Effector memory CD4-positive, alpha-beta T cell (primary cell): ENCODE data around the gene CSMD2.
"Not testable (repeated sequence)": the region's sequence is repeated elsewhere in the genome, so short reads cannot be mapped to it uniquely, and the experiment has no call there.

Source experiments
- DNase-seq, 3 donors: peaks; one replicate each; pipeline ENCODE4 v3.0.0-alpha.2; 2020
- H3K27ac ChIP-seq: 2 replicates; pipeline ENCODE4 v1.7.0; 2013; ENCODE audit warnings: mild to moderate bottlenecking, low read length, moderate library complexity; ENCODE audit not compliant: insufficient read depth, poor library complexity, severe bottlenecking
- H3K27me3 ChIP-seq: replicated peaks from 2 replicates; pipeline ENCODE4 v1.7.0; 2013; ENCODE audit warnings: mild to moderate bottlenecking, low read length; ENCODE audit not compliant: insufficient read depth, control insufficient read depth, poor library complexity, severe bottlenecking
- H3K36me3 ChIP-seq: 2 replicates; pipeline ENCODE4 v1.7.0; 2013; ENCODE audit warnings: mild to moderate bottlenecking, low read length, moderate library complexity; ENCODE audit not compliant: control insufficient read depth, insufficient read depth
- H3K4me1 ChIP-seq: 2 replicates; pipeline ENCODE4 v1.7.0; 2013; ENCODE audit warnings: low read length, mild to moderate bottlenecking; ENCODE audit not compliant: control insufficient read depth, insufficient read depth, poor library complexity, severe bottlenecking
- H3K4me3 ChIP-seq: 2 replicates; pipeline ENCODE4 v1.7.0; 2013; ENCODE audit warnings: low read length, low read depth, mild to moderate bottlenecking; ENCODE audit not compliant: insufficient read depth, poor library complexity, severe bottlenecking
- H3K9me3 ChIP-seq: 2 replicates; pipeline ENCODE4 v1.7.0; 2013; ENCODE audit warnings: mild to moderate bottlenecking, low read length, moderate library complexity; ENCODE audit not compliant: control insufficient read depth

Gene CSMD2

GRCh38 chr1:34113887-34114286, 51.1 kb downstream of the CSMD2 start:
- no peak overlapping the region for H3K4me3 ChIP-seq
- no peak for DNase-seq
- H3K4me1 ChIP-seq = no peaks in the 10 kb centered on the region
- no peaks in the 10 kb centered on the region for H3K9me3 ChIP-seq
- no peak overlapping the region for H3K27ac ChIP-seq
- no peaks in the 10 kb centered on the region for H3K36me3 ChIP-seq
- H3K27me3 ChIP-seq = no peaks in the 10 kb centered on the region

- Histone ChIP-seq H3K27ac (no peak overlapping the region), H3K27me3 (no peaks in the 10 kb centered on the region), H3K36me3 (no peaks in the 10 kb centered on the region), H3K4me1 (no peaks in the 10 kb centered on the region), H3K9me3 (no peaks in the 10 kb centered on the region), H3K4me3 (no peak overlapping the region)
- no peak for DNase-seq
These were observed 51.7 kb downstream of the CSMD2 start for GRCh38 chr1:34113362-34113761.

GRCh38 chr1:34108711-34109110, 56.3 kb downstream of the CSMD2 start:
- H3K36me3 ChIP-seq = no peaks in the 10 kb centered on the region
- H3K4me1 ChIP-seq = no peaks in the 10 kb centered on the region
- H3K27ac ChIP-seq = no peak overlapping the region
- no peak for DNase-seq
- H3K4me3 ChIP-seq = no peak overlapping the region
- H3K9me3 ChIP-seq = no peaks in the 10 kb centered on the region
- H3K27me3 ChIP-seq = peaks cover 4% of the 10 kb centered on the region

- Histone ChIP-seq H3K27ac (no peak overlapping the region), H3K4me1 (no peaks in the 10 kb centered on the region), H3K36me3 (no peaks in the 10 kb centered on the region), H3K9me3 (no peaks in the 10 kb centered on the region), H3K27me3 (peaks cover 4% of the 10 kb centered on the region), H3K4me3 (no peak overlapping the region)
- DNase-seq = no peak
These were observed 56.8 kb downstream of the CSMD2 start for GRCh38 chr1:34108269-34108668.

- no peak overlapping the region for H3K27ac ChIP-seq
- H3K4me1 ChIP-seq = no peaks in the 10 kb centered on the region
- H3K27me3 ChIP-seq = no peaks in the 10 kb centered on the region
- no peak overlapping the region for H3K4me3 ChIP-seq
- DNase-seq = no peak
- H3K9me3 ChIP-seq = no peaks in the 10 kb centered on the region
- no peaks in the 10 kb centered on the region for H3K36me3 ChIP-seq
These were observed 63.9 kb downstream of the CSMD2 start for GRCh38 chr1:34101151-34101550.

GRCh38 chr1:34100332-34100731, 64.7 kb downstream of the CSMD2 start:
- no peak overlapping the region for H3K27ac ChIP-seq
- H3K4me1 ChIP-seq = no peaks in the 10 kb centered on the region
- H3K4me3 ChIP-seq = no peak overlapping the region
- H3K36me3 ChIP-seq = no peaks in the 10 kb centered on the region
- H3K27me3 ChIP-seq = no peaks in the 10 kb centered on the region
- no peaks in the 10 kb centered on the region for H3K9me3 ChIP-seq
- DNase-seq = no peak

- not testable (repeated sequence) for H3K4me1 ChIP-seq, DNase-seq, H3K27ac ChIP-seq, H3K36me3 ChIP-seq, H3K9me3 ChIP-seq, H3K27me3 ChIP-seq, H3K4me3 ChIP-seq
These were observed 72.6 kb downstream of the CSMD2 start for GRCh38 chr1:34092399-34092798.

- Histone ChIP-seq H3K27me3 (no peaks in the 10 kb centered on the region), H3K4me3 (no peak overlapping the region)
- DNase-seq = no peak
These were observed 75.3 kb downstream of the CSMD2 start for GRCh38 chr1:34089731-34090130.

GRCh38 chr1:34087986-34088385, 77.0 kb downstream of the CSMD2 start:
- no peaks in the 10 kb centered on the region for H3K27me3 ChIP-seq
- no peak overlapping the region for H3K4me3 ChIP-seq
- H3K27ac ChIP-seq = no peak overlapping the region
- no peaks in the 10 kb centered on the region for H3K36me3 ChIP-seq
- no peaks in the 10 kb centered on the region for H3K9me3 ChIP-seq
- no peaks in the 10 kb centered on the region for H3K4me1 ChIP-seq
- no peak for DNase-seq

More at GRCh38 chr1:34089731-34090130, 75.3 kb downstream of the CSMD2 start:
- H3K27ac ChIP-seq = no peak overlapping the region
- no peaks in the 10 kb centered on the region for H3K9me3 ChIP-seq
- no peaks in the 10 kb centered on the region for H3K36me3 ChIP-seq
- no peaks in the 10 kb centered on the region for H3K4me1 ChIP-seq

- no peaks in the 10 kb centered on the region for H3K4me1 ChIP-seq
- no peaks in the 10 kb centered on the region for H3K36me3 ChIP-seq
- H3K27me3 ChIP-seq = no peaks in the 10 kb centered on the region
- no peak for DNase-seq
- H3K9me3 ChIP-seq = no peaks in the 10 kb centered on the region
- H3K27ac ChIP-seq = no peak overlapping the region
- H3K4me3 ChIP-seq = no peak overlapping the region
These were observed 78.5 kb downstream of the CSMD2 start for GRCh38 chr1:34086561-34086960.

- no peak overlapping the region for H3K27ac ChIP-seq
- no peaks in the 10 kb centered on the region for H3K9me3 ChIP-seq
- H3K27me3 ChIP-seq = no peaks in the 10 kb centered on the region
- no peak for DNase-seq
- no peak overlapping the region for H3K4me3 ChIP-seq
- H3K36me3 ChIP-seq = no peaks in the 10 kb centered on the region
- no peaks in the 10 kb centered on the region for H3K4me1 ChIP-seq
These were observed 81.1 kb downstream of the CSMD2 start for GRCh38 chr1:34083974-34084373.
